GM18867 (cell line): ENCODE data around the gene UBE2Q1.

Experiments
- ATAC-seq: cut with Tn5 transposase; IDR thresholded peaks from one replicate; pipeline ENCODE4 v1.9.1; 2021; ENCODE audit warnings: mild to moderate bottlenecking, moderate library complexity; ENCODE audit not compliant: unreplicated experiment

The UBE2Q1 gene

GRCh38 chr1:154577346-154578057 is 19.0 kb upstream of the UBE2Q1 start:
- no peak for ATAC-seq

GRCh38 chr1:154575951-154576566 is 17.6 kb upstream of the UBE2Q1 start:
- no peak for ATAC-seq

- ATAC-seq: no peak
Observed at GRCh38 chr1:154575147-154575927, 16.9 kb upstream of the UBE2Q1 start.

- no peak for ATAC-seq
Observed at GRCh38 chr1:154574716-154575115, 16.3 kb upstream of the UBE2Q1 start.

- ATAC-seq: no peak
Observed at GRCh38 chr1:154573168-154573510, 14.7 kb upstream of the UBE2Q1 start.

DNA sequence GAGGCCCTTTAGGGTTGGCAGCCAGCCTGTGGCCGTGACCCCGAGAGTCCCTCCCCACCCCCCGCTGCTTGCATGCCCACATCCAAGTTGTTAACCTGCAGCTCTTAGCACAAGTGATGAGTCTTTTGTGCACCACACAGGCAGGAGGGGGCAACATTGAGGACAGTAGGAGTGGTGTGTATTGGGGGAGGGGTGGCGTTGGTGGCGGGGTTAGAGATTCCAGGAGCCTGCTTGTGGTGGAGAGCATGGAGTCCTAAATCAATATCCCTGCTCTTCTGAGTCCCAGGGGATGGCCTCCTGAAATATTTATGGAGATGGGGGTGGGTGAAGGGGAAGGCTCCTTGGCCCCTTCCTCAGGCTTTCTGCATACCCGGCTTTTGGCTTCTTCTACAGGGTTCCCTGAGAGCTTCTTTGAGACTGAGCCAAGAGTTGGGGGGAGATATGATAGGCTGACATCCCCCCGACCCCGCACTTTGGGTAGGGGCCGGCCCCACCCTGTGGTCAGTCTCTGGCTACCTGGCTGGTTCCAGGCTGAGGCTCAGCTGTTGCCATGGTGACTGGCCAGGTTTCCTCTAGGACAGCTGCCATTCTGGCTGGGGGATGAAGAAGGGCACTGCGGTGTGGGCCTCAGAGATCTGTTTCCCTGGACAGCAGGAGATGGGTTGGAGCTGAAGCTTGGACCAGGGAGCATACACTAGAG is 14.2 kb upstream of the UBE2Q1 start:
- no peak for ATAC-seq

GRCh38 chr1:154571964-154572288 is 13.5 kb upstream of the UBE2Q1 start:
- ATAC-seq: no peak

GRCh38 chr1:154571244-154571963 is 12.9 kb upstream of the UBE2Q1 start:
- no peak for ATAC-seq

DNA sequence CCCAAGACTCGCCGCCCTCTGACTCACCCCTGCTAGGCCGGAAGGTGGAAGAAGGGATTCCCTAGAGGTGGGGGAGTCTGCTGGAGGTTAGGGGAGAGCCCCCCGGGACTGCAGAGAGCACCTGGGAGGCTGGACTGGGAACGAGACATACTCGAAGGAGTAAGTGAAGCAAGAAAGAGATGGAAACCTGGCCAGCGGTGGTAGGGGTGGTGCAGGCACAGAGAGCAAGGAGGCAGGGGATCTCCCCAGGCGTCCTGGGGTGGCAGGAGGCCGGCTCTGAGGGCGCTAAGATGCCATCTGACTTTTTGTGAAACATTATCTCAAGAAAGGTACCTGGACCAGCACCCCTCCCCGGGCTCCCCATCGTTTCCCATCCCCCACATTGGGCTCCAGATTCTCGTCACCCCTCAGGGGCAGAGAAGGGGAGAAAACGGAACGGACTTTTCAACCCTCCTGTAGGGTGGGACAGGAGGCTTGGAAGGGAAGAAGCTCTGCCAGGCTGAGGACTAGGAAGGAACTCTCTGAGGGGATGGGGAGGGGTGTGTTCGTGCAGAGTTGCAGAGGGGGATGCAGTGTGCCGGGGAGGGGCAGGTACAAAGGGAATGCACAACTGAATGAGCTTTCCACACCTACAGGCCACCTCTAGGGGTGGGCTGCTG is 9.8 kb upstream of the UBE2Q1 start:
- no peak for ATAC-seq

- ATAC-seq: no peak
Observed at GRCh38 chr1:154567386-154568156, 9.1 kb upstream of the UBE2Q1 start, which contains the start of gene CHRNB2. TSS of gene CHRNB2 (plus strand) at chr1:154567778. CDS start at chr1:154568045, 267 bp downstream.

DNA sequence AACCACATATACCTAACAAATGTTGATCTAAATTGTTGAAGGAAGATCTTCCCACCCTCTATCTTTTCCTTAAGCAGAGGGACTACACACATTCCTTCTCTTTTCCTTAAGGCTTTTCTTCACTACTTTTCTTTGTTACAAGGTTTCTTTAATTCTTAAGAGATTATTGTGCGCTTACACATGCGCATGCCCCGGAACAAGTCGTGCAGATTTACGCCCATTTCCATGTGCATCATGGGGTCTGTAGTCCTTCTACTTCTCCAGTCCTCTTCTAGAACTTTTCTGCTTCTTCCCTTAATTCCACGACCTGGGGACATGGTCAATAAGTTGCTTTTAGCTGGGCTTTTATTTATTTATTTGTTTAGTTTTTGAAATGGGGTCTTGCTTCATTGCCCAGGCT is 7.4 kb upstream of the UBE2Q1 start:
- no peak for ATAC-seq

GRCh38 chr1:154559466-154560044 is 1.1 kb upstream of the UBE2Q1 start:
- ATAC-seq: peak; percentile 36

- ATAC-seq: peak; percentile 90
Observed at GRCh38 chr1:154558720-154559465, 431 bp upstream of the UBE2Q1 start.

GRCh38 chr1:154557248-154557938 is 1.1 kb downstream of the UBE2Q1 start:
- ATAC-seq: no peak

DNA sequence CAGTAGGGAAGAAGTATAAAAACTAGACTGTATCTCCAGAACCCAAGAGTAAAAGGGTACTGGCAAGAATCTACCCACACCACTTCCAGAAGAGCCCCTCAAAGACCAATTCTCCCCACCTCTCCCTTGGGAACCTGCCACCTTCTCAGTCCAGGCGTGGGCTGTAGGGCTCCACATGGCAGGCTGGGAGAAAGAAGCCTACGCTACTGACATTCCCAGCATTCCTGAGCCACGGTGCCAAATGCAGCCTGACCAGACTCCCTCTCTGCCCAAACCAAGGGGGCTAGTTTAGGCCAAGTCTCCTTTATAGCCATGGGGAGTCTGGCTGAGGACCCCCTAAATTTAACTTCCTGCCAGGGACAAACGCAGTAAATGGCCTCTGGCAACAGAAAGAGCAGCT is 2.0 kb downstream of the UBE2Q1 start:
- ATAC-seq: no peak

GRCh38 chr1:154553056-154554030 is 5.1 kb downstream of the UBE2Q1 start:
- ATAC-seq: no peak

- ATAC-seq: no peak
Observed at GRCh38 chr1:154552036-154552435, 6.4 kb downstream of the UBE2Q1 start.
